Panc1 (cell line): ENCODE data around the gene PET100.

Experiments
- SIN3A ChIP-seq: IDR thresholded peaks from 2 replicates; pipeline ENCODE4 v1.6.1; 2012; ENCODE audit warnings: low read depth, mild to moderate bottlenecking, low read length, moderate library complexity, borderline replicate concordance; ENCODE audit not compliant: insufficient read depth
- TF ChIP-seq, protein P1 (sequence below): fragments of 450-650 bp; IDR thresholded peaks from 2 replicates; pipeline ENCODE4 v1.5.1; 2017; ENCODE audit warnings: mild to moderate bottlenecking

- TF ChIP-seq, protein P1, sequence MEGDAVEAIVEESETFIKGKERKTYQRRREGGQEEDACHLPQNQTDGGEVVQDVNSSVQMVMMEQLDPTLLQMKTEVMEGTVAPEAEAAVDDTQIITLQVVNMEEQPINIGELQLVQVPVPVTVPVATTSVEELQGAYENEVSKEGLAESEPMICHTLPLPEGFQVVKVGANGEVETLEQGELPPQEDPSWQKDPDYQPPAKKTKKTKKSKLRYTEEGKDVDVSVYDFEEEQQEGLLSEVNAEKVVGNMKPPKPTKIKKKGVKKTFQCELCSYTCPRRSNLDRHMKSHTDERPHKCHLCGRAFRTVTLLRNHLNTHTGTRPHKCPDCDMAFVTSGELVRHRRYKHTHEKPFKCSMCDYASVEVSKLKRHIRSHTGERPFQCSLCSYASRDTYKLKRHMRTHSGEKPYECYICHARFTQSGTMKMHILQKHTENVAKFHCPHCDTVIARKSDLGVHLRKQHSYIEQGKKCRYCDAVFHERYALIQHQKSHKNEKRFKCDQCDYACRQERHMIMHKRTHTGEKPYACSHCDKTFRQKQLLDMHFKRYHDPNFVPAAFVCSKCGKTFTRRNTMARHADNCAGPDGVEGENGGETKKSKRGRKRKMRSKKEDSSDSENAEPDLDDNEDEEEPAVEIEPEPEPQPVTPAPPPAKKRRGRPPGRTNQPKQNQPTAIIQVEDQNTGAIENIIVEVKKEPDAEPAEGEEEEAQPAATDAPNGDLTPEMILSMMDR = no peak
- no peak for TF ChIP-seq SIN3A
These were observed 31.9 kb upstream of the PET100 start for GRCh38 chr19:7597689-7598088.
